NCI-H1048 (cell line): ENCODE data around the gene SYNRG.
"Not testable (repeated sequence)": the region's sequence is repeated elsewhere in the genome, so short reads cannot be mapped to it uniquely, and the experiment has no call there.

Source experiments
- DNase-seq: peaks from one replicate; lab custom pipeline; 2025; lab: John Stamatoyannopoulos, UW

The SYNRG gene, protein sequence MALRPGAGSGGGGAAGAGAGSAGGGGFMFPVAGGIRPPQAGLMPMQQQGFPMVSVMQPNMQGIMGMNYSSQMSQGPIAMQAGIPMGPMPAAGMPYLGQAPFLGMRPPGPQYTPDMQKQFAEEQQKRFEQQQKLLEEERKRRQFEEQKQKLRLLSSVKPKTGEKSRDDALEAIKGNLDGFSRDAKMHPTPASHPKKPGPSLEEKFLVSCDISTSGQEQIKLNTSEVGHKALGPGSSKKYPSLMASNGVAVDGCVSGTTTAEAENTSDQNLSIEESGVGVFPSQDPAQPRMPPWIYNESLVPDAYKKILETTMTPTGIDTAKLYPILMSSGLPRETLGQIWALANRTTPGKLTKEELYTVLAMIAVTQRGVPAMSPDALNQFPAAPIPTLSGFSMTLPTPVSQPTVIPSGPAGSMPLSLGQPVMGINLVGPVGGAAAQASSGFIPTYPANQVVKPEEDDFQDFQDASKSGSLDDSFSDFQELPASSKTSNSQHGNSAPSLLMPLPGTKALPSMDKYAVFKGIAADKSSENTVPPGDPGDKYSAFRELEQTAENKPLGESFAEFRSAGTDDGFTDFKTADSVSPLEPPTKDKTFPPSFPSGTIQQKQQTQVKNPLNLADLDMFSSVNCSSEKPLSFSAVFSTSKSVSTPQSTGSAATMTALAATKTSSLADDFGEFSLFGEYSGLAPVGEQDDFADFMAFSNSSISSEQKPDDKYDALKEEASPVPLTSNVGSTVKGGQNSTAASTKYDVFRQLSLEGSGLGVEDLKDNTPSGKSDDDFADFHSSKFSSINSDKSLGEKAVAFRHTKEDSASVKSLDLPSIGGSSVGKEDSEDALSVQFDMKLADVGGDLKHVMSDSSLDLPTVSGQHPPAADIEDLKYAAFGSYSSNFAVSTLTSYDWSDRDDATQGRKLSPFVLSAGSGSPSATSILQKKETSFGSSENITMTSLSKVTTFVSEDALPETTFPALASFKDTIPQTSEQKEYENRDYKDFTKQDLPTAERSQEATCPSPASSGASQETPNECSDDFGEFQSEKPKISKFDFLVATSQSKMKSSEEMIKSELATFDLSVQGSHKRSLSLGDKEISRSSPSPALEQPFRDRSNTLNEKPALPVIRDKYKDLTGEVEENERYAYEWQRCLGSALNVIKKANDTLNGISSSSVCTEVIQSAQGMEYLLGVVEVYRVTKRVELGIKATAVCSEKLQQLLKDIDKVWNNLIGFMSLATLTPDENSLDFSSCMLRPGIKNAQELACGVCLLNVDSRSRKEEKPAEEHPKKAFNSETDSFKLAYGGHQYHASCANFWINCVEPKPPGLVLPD (N-terminal part only)

DNA sequence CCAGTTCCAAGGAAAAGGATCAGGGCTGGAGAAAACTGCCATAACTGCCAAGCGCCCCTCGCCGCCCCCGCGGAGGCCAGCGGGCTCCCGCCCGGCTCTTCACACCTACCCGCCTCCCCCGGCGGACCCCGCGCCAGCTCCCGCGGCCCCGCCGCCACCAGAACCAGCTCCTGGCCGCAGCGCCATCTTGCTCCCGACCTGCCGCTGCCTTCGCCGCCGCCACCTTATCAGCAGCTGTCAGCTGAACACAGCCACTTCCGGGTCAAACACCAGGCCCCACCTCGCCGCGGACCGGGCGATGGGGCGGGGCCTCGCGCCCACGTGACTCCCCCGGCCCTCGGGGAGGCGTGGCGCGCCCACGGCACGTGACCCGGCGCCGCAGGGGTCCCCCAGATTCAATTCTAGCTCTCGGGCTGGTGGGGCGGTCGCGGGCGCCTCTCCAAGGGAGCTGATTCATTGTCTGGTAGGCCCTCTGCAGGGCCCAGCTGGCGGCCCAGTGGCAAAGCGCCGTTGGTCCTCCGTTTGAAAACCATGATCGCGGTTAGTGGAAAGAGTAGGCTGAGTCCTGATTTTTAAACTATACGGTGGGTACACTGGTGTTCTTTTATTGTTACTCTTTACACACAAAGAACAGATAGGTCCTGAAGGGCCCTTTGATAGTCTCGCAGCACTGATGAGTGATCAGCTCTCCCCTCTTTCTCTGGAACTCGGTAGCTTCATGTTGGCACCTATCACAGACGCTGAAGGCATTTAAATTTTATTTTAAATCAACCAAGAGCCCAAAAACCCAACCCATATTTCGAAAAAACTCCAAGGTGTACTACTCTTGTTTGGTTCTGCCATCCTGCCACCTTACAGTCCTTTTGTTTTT is at the start of gene SYNRG:
Gene SYNRG, minus strand, starts transcription at position 249 of the 871 bp plus-strand sequence. Its CDS starts 63 bp downstream, at position 186.
- peak; percentile 90 for DNase-seq

DNA sequence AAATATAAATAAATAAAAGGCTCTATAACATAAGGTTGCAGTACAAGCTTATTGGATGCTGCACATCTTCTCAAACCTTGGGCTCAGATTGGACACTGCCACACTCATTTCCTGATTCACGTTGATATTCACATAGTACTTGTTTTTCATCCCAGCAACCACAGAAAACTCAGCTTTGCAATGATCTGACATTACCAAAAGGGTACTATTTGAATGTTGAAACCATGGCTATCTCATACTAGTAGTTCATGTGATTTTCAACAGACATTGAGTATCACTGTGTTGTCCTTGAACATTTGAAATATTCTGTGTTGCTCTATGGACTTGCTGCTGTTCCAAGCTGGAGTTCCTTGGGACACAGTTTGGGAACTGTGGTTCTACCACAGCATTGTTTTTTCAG is 48.0 kb upstream of the SYNRG start:
- DNase-seq: no peak

DNA sequence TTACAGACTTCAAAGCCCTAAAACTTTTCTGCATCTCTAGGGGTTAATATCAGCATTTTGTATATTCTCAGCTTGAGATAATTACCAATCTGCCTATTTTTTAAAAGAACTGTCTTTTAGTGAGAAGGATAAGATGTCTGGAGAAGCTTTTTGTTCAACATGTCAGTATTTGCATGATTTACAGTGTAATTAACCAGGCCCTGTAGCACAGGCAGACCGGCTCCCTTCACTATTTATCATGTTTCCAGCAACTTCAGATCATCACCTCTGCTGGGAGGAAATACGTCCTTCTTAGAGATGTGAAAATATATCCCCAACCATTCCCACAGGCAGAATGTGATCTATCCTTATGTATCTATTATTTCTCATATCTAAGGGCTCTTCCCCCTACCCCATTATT is 42.6 kb upstream of the SYNRG start:
- no peak for DNase-seq

DNA sequence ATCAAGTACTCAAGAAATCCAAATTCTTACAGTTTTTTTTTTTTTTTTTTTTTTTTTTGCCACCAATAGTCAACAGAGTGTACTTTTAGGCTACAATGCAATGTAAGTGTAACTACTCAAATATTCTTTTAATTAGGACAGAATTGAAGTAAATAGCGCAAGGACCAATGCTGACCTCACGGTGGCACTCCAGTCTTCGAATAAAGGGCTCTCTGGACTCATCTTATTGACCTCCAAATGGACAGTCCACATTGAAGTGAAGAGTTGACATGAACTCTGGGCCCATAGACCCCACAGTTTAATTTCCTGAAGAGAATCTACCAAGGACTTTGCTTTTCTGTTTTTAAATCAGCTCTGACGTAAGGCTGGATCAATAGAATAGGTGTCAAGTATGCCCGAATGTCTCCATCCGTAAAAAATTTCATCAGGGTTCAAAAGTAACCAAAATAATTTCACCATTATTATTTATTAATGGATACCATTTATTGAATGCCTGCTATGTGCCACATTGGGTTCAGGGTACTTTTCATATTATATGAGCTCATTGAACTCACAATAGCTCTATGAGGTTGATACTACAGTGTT is 41.3 kb upstream of the SYNRG start:
- no peak for DNase-seq

DNA sequence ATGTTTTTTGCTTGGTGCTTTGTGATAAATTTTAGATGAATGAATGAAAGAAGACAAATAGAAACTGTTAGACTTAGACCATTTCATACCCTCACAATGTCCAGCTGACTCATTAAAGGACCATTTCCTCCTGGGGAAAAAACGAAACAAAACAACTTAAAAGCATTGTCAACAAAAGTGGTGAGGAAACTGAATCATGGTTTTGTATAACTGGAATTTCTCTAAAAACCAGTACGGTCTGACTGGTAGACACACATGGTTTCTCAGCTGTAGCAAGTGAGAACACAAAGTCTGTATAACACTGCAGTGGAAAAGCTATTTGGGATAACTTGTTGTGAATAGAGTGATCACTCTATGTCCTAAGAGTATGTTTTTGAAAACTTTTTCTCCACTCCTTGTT is 39.3 kb upstream of the SYNRG start:
- DNase-seq: no peak

DNA sequence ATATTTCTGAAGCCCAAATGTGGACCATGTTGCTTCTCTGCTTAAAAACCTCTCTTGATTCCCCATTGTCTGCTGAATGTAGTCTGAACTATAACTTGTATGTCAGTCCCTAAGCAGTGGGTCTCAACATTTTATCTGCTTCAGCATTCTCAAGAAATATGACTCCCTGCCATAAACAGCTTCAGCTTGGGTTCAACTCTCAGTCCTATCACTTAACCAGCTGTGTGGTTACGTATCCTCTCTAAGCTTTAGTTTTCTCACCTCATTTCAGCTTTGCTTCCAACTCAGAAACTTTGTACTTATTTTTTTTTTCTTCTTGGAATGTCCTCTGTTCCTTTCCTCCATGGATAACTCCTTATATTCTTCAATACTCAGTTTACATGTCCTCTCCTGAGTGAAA is 38.6 kb upstream of the SYNRG start:
- DNase-seq: no peak

DNA sequence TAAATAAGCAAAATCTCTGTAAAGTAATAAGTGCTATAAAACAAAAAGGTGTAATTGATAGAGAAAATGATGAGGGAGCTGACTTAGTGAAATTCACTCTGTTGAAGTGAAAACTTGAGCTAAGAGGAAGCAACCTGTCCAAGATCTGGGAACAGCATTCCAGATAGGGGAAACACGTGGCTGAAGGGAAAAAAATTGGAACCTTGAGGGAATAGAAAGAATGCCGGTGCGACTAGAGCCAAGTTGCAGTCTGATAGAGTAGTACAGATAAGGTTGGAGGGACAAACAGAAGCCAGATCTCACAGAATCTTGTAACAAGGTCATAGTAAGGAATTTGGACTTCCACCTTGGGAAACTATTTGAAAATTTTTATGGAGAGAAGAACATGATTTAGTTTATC is 34.7 kb upstream of the SYNRG start:
- DNase-seq: no peak

DNA sequence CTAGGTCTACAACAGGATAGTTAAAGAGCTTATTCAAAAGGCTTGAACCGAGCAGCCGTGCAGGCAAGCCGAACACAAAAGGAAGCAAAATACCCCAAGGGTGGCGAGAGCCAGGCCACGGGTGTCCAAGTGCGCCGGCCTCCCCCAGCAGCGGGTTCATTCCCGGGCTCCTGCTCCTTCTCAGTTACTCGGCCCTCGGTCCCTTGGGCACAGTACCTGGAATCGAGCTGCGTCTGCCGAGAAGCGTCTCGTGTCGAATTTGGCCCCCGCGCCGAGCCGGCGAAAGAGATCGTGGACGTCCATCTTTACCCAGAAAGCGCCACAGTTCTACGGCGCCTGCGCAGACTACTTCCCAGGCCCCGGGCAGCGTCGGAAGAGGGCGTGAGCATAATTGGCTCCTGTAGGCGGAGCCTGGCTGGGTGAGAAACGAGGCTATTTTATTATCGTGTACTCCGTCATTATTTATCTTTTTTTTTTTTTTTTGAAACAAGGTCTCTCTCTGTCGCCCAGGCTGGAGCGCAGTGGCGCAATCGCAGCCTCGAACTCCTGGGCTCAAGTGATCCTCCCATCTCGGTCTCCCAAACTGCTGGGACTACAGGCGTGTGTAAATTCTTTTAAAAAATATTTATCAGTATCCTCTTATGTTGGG is 34.0 kb upstream of the SYNRG start, which contains the start of gene DDX52:
Gene DDX52, minus strand, starts transcription at position 329 of the 649 bp plus-strand sequence. Its CDS starts 26 bp downstream, at position 303.
- DNase-seq: peak; percentile 89

DNA sequence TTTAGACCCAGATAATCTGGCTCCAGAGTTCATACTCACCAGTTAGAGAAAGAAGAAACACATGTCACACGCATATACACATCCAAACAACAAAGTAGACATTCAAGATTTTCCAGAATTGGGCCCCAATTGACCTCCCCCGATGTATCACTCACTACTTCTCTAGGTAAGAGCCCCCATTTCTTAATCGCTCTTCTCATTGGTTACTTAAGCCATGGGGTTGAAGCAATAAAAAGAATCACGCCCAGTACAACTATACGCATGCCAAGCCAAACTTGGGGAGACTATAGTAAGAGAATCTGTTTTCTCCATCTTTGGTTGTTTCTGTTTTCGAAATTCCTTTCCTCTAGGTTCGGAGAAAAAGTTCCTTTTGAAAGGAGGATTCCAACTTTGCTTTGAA is 33.5 kb upstream of the SYNRG start:
- no peak for DNase-seq

DNA sequence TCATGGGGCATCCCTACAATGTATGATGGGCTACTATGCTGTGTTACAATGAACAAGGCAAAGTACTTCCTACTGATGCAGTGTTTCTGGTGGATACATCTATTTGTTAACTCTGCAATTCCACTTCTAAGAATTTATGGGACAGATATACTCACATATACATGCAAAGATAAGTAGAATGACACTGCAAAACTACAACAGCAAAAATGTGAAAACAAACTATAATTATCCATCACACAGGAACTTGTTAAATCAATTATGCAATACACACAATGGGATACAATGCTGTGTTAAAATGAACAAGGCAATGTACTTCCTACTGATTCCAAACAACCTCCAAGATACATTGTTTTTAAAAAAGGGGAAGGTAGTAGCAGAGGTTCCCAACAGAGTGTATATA is 30.8 kb upstream of the SYNRG start:
- DNase-seq: no peak

DNA sequence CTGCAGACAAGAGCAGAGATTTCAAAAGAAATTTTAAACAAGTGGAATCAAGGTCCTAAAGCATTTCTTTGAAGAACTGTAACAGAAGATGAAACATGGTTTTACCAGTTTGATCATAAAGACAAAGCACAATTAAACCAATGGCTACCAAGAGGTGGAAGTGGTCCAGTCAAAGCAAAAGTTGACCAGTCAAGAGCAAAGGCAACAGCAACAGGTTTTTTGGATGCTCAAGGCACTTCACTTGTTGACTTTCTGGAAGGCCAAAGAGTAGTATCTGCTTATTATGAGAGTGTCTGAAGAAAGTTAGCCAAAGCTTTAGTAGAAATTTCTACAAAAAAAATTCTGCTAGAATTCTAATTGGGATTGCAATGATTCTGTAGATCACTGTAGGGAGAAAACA is 28.7 kb upstream of the SYNRG start:
- DNase-seq: no peak

DNA sequence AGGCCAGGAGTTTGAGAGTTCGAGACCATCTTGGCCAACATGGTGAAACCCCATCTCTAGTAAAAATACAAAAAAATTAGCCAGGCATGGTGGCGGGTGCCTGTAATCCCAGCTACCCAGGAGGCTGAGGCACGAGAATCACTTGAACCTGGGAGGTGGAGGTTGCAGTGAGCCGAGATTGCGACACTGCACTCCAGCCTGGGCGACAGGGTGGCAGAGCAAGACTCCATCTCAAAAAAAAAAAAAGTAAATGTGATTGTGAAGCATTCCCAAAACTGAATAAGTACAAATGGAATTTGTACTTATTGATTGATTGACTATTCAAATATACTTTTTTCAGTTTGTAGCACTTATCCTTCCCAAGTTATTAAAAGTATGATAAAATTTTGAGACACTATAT is 7.2 kb upstream of the SYNRG start:
- DNase-seq: not testable (repeated sequence)

DNA sequence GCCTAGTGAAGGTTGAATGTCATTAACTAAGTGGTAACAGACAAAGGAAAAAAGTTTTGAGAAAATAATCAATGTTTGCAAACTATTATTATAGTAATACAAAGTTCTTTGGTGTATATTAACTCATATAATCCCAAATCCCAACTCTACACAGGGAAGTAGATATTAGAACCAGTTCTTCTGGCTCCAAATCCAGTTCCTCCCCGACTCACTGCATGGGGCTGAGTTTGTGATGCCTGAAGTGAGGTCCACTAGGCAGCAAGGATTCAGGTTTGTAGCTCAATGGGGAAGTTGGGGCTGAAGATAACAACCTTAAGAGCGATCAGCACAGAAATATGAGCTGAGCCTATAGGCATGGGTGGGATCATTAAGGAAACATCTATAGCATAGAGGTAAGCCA is 5.6 kb upstream of the SYNRG start:
- DNase-seq: no peak

DNA sequence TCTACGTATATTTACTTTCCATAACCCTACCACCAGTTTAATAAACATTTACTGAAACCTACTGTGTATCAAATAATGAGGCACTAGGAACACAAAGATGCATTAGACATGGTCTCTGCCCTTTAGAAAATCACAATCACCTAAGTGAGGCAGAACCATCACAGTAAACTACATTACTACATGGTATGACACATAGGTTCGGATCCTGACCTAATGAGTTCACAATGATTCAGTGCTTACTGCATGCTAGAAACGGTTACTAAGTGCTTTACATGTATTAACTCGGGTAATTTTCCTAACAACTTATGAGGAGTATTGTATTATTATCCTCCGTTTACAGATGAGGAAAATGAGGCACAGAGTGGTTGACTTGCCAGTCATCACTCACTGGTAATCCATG is 5.2 kb upstream of the SYNRG start:
- DNase-seq: no peak

DNA sequence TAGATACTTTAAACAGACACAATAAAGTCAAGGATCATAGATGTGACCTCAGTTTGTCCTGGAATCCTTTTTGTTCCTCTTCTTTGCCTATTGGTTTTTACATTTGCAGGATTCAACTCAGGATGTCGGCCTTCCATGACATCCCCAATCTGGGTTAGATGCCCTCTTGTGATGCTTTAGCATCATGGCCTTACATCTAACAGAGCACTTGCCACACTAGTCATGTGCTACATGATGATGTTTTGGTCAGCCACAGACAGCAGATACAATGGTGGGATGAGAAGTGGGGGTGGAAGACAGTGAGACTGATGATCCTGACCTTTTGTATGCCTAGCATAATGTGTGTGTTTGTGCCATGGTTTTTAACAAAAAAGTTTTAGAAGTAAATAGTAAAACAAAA is 1.8 kb upstream of the SYNRG start:
- no peak for DNase-seq

DNA sequence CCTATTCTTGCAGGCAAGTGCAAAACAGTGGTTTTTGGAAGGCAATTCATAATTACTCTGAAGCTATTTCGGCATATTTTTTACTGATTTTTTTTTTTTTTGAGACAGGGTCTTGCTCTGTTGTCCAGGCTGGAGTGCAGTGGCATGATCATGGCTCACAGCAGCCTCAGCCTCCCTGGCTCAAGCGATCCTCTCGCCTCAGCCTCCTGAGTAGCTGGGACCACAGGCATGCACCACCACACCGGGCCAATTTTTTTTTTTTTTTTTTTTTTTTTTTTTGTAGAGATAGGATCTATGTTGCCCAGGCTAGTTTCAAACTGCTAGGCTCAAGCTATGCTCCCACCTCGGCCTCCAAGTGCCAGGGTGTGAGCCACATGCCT is 813 bp upstream of the SYNRG start:
- not testable (repeated sequence) for DNase-seq

DNA sequence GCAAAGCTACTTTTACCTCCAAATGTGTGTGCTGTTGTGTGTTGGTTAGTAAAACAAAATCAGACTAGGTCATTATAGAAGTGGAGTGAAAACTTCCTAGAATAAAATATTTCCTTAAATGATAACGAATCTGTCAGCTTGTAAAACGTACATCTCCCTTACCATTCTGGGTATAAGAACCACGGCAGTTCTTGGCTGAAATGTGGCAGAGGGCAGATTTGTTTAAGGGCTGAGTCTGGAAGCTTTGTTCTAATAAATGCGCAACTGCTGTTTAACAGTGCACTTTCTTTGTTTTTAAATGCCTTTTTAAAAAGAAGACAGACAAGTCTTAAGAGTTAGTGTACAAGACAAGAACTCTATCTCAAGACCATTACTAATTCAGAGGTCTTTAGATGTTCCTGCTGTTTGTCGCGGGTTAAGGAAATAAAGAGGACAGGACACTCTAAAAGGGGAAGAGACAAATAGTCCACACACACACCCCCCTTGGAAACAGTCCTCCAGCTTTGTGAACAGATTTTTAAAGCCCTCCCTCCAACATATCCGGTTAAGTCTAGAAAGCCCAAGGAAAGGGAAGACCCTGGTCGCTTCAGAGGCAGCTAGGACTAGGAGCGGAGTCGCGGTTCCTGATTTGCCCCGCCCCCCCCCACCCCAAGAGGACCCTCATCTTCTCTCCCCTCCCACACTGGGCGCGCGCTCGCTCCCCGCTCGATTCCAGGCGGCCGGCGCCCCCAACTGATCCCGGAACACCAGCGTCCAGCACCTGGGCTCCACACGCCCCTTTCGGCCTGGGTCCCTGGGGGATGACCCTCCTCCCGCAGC is 658 bp downstream of the SYNRG start:
- DNase-seq: no peak

DNA sequence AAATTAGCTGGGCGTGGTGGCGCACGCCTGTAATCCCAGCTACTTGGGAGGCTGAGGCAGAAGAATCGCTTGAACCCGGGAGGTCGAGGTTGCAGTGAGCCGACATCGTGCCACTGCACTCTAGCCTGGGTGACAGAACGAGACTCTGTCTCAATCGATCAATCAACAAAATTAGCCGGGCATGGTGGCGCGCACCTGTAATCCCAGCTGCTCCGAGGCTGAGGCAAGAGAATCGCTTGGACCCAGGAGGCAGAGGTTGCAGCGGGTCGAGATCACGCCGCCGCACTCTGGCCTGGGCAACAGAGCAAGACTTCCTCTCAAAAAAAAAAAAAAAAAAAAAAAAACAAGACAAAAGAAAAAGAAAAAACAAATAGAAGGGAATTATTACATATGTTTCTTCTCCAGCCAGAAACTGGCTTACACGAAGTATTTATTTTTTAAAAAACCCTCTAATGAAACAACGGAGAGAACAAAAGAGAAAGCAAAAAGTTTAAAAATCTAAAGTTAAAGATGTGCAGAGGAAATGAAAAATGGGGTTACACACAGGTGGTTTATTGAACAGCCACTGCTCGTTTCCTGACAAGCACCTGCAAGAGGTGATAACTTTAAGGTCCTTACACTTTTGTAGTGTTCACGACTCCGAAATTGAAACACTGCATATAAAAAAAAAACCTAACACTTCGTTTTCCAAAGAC is 1.4 kb downstream of the SYNRG start:
- no peak for DNase-seq
